K562 (cell line): ENCODE measurements around the gene MT1A. TPM values are rescaled to one million over a fixed set of nuclear protein-coding genes. Genes with fewer than 3 reads are reported as not detected.

Experiments used
- ATAC-seq: fragments of 200-7000 bp; cut with Tn5 transposase; 3 replicates; pipeline ENCODE4 v1.9.1; 2020; ENCODE audit warnings: moderate library complexity
- BruUV-seq: library from RNA; stranded (reverse); fragments of 400-500 nt; replicated peaks from 2 replicates; lab custom pipeline; 2021; lab: Mats Ljungman, UMichigan
- CTCF ChIA-PET: fragments of 300-600 bp; formaldehyde crosslinking; extraction: SDS; loops from one replicate; lab custom pipeline; 2021; ENCODE audit warnings: low intra/inter-chr PET ratio; lab: Yijun Ruan, JAX
- POLR2A ChIA-PET: fragments of 300-600, 350-650 bp; sonication (Branson Sonifier 250); formaldehyde crosslinking; extraction: SDS; loops from one replicate; lab custom pipeline; 2021; ENCODE audit warnings: antibody characterized with exemption, inconsistent platforms; lab: Yijun Ruan, JAX
- DNase-seq, 4 experiments: peaks; one replicate each; pipeline versions ENCODE4 v3.0.0 to v3.0.0-alpha.2; 2011 to 2018; ENCODE audit warnings: low spot score in 3 of 4, mixed read lengths in 3 of 4; ENCODE audit errors: extremely low read depth in 1 of 4
- FAIRE-seq: peaks from 2 replicates; lab custom pipeline; 2011; peaks lifted over from hg19 to GRCh38; lab: Jason Lieb, UNC
- H2AFZ ChIP-seq: 2 replicates; pipeline ENCODE4 v1.6.0; 2011; ENCODE audit warnings: low read depth, low read length, control low read depth, inconsistent platforms
- H3K27ac ChIP-seq: fragments of 200-600 bp; 3 replicates; pipeline ENCODE4 v1.8.0; 2011; ENCODE audit warnings: low read depth, mild to moderate bottlenecking, control low read depth, inconsistent platforms, low read length, moderate library complexity, mixed read lengths; ENCODE audit errors: extremely low read depth
- H3K27me3 ChIP-seq, 2 experiments: fragments of 300-600 bp in 1 of 2; 2 replicates in 1 of 2; 3 replicates in 1 of 2; pipeline versions ENCODE4 v1.6.0 to v1.8.0; 2011; ENCODE audit warnings: inconsistent platforms in 2 of 2, low read length in 2 of 2, mild to moderate bottlenecking in 1 of 2, mixed read lengths in 1 of 2, moderate library complexity in 1 of 2; ENCODE audit not compliant: control insufficient read depth in 2 of 2, insufficient read depth in 2 of 2
- H3K36me3 ChIP-seq: fragments of 300-600 bp; 3 replicates; pipeline ENCODE4 v1.8.0; 2011; ENCODE audit warnings: mild to moderate bottlenecking, low read length, inconsistent platforms; ENCODE audit not compliant: control insufficient read depth, insufficient read depth
- H3K4me1 ChIP-seq, 2 experiments: fragments of 200-600 bp in 1 of 2; replicated peaks in 1 of 2; 2 replicates in 1 of 2; 3 replicates in 1 of 2; pipeline versions ENCODE4 v1.5.1 to v1.8.0; 2011; ENCODE audit warnings: inconsistent platforms in 2 of 2, low read length in 2 of 2, mild to moderate bottlenecking in 1 of 2, mixed read lengths in 1 of 2, moderate library complexity in 1 of 2; ENCODE audit not compliant: control insufficient read depth in 2 of 2, insufficient read depth in 2 of 2
- H3K4me2 ChIP-seq: 2 replicates; pipeline ENCODE4 v1.6.1; 2011; ENCODE audit warnings: low read length, control low read depth, inconsistent platforms, mixed read lengths; ENCODE audit not compliant: insufficient read depth
- H3K4me3 ChIP-seq: fragments of 200-600 bp; sonication (generic), shearing (Covaris generic); 2 replicates; pipeline ENCODE4 v1.5.1; 2016; ENCODE audit warnings: control low read depth, inconsistent platforms
- H3K79me2 ChIP-seq: fragments of 200-600 bp; 3 replicates; pipeline ENCODE4 v1.8.0; 2011; ENCODE audit warnings: low read length, inconsistent platforms; ENCODE audit not compliant: control insufficient read depth, insufficient read depth
- H3K9ac ChIP-seq, 2 experiments: 2 replicates each; pipeline versions ENCODE4 v1.6.0 to v1.6.1; 2011; ENCODE audit warnings: low read depth in 2 of 2, low read length in 2 of 2, control low read depth in 1 of 2, inconsistent platforms in 1 of 2, mild to moderate bottlenecking in 1 of 2, mixed read lengths in 1 of 2; ENCODE audit not compliant: insufficient read depth in 1 of 2
- H3K9me1 ChIP-seq: one replicate; pipeline ENCODE4 v1.6.0; 2011; ENCODE audit warnings: inconsistent platforms, mild to moderate bottlenecking, low read length, moderate library complexity; ENCODE audit not compliant: control insufficient read depth, insufficient read depth
- H3K9me3 ChIP-seq: replicated peaks from 2 replicates; pipeline ENCODE4 v1.5.1; 2011; ENCODE audit warnings: low read depth, low read length, inconsistent platforms; ENCODE audit not compliant: control insufficient read depth, insufficient read depth
- H4K20me1 ChIP-seq: replicated peaks from 2 replicates; pipeline ENCODE4 v1.6.1; 2011; ENCODE audit warnings: low read length, inconsistent platforms, mixed read lengths; ENCODE audit not compliant: control insufficient read depth, insufficient read depth
- DIDO1 ChIP-seq: fragments of 450-650 bp; IDR thresholded peaks from 2 replicates; pipeline ENCODE4 v1.6.1; 2016; ENCODE audit warnings: low read depth, missing biosample characterization, missing genetic modification characterization
- HDGF ChIP-seq: fragments of 450-650 bp; IDR thresholded peaks from 2 replicates; pipeline ENCODE4 v1.6.1; 2016
- NFIX ChIP-seq: fragments of 250-450 bp; sonication (Bioruptor Pico); IDR thresholded peaks from 2 replicates; pipeline ENCODE4 v1.4.0; 2020; ENCODE audit warnings: low read depth, mild to moderate bottlenecking, moderate library complexity
- NONO ChIP-seq, 2 experiments: fragments of 200-400 bp in 1 of 2; fragments of 450-650 bp in 1 of 2; formaldehyde crosslinking in 1 of 2; IDR thresholded peaks; 2 replicates each; pipeline ENCODE4 v1.6.1; 2017; ENCODE audit warnings: low read depth in 2 of 2, mild to moderate bottlenecking in 2 of 2, moderate library complexity in 2 of 2, low read length in 1 of 2
- RCOR1 ChIP-seq, 2 experiments: IDR thresholded peaks; 2 replicates each; pipeline ENCODE4 v1.6.1; 2012; ENCODE audit warnings: low read depth in 2 of 2, low read length in 2 of 2, borderline replicate concordance in 1 of 2, improper control_type of control experiment in 1 of 2
- SMARCE1 ChIP-seq: fragments of 450-650 bp; IDR thresholded peaks from 2 replicates; pipeline ENCODE4 v1.7.1; 2016; ENCODE audit warnings: mild to moderate bottlenecking
- WGBS: fragments of 100-300 bp; shearing (Covaris generic); methylation state at CpG from one replicate; pipeline ENCODE4 v1.1.6; 2016; ENCODE audit warnings: low coverage, mixed read lengths; ENCODE audit not compliant: insufficient coverage; ENCODE audit errors: missing lambda C conversion rate; 5-methylcytosine and 5-hydroxymethylcytosine counted together
- in situ Hi-C: fragments of 300-500 bp; cut with MboI; formaldehyde crosslinking; loops from 4 replicates; pipeline ENCODE4 v1.15.0; 2018; ENCODE audit warnings: inconsistent platforms, mixed read lengths
- intact Hi-C: fragments of 100-400 bp; cut with micrococcal nuclease; formaldehyde crosslinking; loops from 2 replicates; pipeline ENCODE4 v1.14.2; 2022
- polyA plus RNA-seq, 8 experiments: library from polyadenylated mRNA; depleted of rRNA in 4 of 8; stranded (reverse) in 5 of 8; unstranded in 3 of 8; fragments of >200 nt; fragmentation: Nextera tagmentation in 2 of 8; fragmentation: Illumina TruSeq in 1 of 8; extraction: Ambion mirVana in 2 of 8; extraction: Trizol in 1 of 8; gene quantifications; 2 replicates each; pipeline versions ENCODE4 v1.2.1 to v1.2.3, GENCODE V29; 2011 to 2014; ENCODE audit warnings: inconsistent platforms in 1 of 8, missing spikeins in 1 of 8
- total RNA-seq, 7 experiments: library from RNA; depleted of rRNA in 6 of 7; stranded (reverse); fragments of >200 nt in 6 of 7; fragmentation: Illumina TruSeq in 2 of 7; extraction: Trizol in 2 of 7; gene quantifications; 2 replicates each; pipeline versions ENCODE4 v1.2.1 to v1.2.3, GENCODE V29; 2011 to 2021; ENCODE audit warnings: low replicate concordance in 1 of 7

The MT1A gene
- total and polyA plus RNA-seq, 9 of the 15 experiments (the other 6 are each of a cell fraction or from before 2014, with no cell fraction given): 0.23 TPM; not detected in 8

GRCh38 chr16:56626685-56627084 lies 11.8 kb upstream of the MT1A start:
- Histone ChIP-seq H3K27ac (no peak overlapping the region), H3K4me3 (no peak overlapping the region), H3K79me2 (no peaks in the 10 kb centered on the region), H2AFZ (no peak overlapping the region), H4K20me1 (no peaks in the 10 kb centered on the region), H3K36me3 (no peaks in the 10 kb centered on the region), H3K9ac (no peak overlapping the region), H3K4me2 (no peak overlapping the region), H3K27me3 (peaks cover 21 to 45% of the 10 kb centered on the region in 2 experiments; a peak in 4 of 5 replicates), H3K9me1 (no peaks in the 10 kb centered on the region), H3K9me3 (no peaks in the 10 kb centered on the region)
- WGBS: 0% methylated on average over 5 of the region's 7 CpGs
- FAIRE-seq (no peak), ATAC-seq (no peak), DNase-seq (no peak)
- intact Hi-C loops (no loop called here), in situ Hi-C loops (no loop called here)
- CTCF ChIA-PET: no interaction called here
- BruUV-seq: no TSS peak
- POLR2A ChIA-PET: no interaction called here
- no peak for TF ChIP-seq SMARCE1
- TF ChIP-seq RCOR1 (IDR thresholded peaks at IDR 0.05; ENCODE audit: borderline replicate concordance in 1 of 2, low read depth in 2 of 2, low read length in 2 of 2): no peak
- TF ChIP-seq NFIX (CRISPR knock-in tag): no peak
- TF ChIP-seq DIDO1: no peak
- TF ChIP-seq NONO (IDR thresholded peaks at IDR 0.05; ENCODE audit: low read depth in 2 of 2, low read length in 1 of 2): no peak
- TF ChIP-seq HDGF: no peak
- TF ChIP-seq, all 486 proteins: peak for 0
- H3K4me1 ChIP-seq: peaks cover 0 to 7% of the 10 kb centered on the region in 2 experiments; a peak in 2 of 5 replicates
